ENCODE measurements around the gene NTPCR. TPM values are rescaled to one million over a fixed set of nuclear protein-coding genes. Genes with fewer than 3 reads are reported as not detected.

The NTPCR gene
- polyA plus RNA-seq, 2 of the 4 experiments (the other 2 are of a cell fraction) = 69.9 to 83.6 TPM

- no peak overlapping the region for H3K4me2 ChIP-seq
- H3K4me3 ChIP-seq = no peak overlapping the region
- no peak overlapping the region for H3K27ac ChIP-seq
- DNase-seq (ENCODE audit: low read depth in 1 of 2, low spot score in 1 of 2) = no peak
- no peak for ATAC-seq
- POLR2A ChIA-PET = no interaction called here
- no peaks in the 10 kb centered on the region for H3K4me1 ChIP-seq
- TF ChIP-seq GATA3 (IDR thresholded peaks at IDR 0.05; ENCODE audit: borderline replicate concordance) (no peak), USF2 (IDR thresholded peaks at IDR 0.05) (no peak), MAFK (IDR thresholded peaks at IDR 0.05; ENCODE audit: partially characterized antibody) (no peak), CEBPB (IDR thresholded peaks at IDR 0.05) (no peak), ZSCAN20 (CRISPR knock-in tag; IDR thresholded peaks at IDR 0.05) (no peak), HMGXB4 (CRISPR knock-in tag; IDR thresholded peaks at IDR 0.05; ENCODE audit: borderline replicate concordance) (no peak), MYC (IDR thresholded peaks at IDR 0.05; ENCODE audit: borderline replicate concordance, low read length) (no peak), BHLHE40 (IDR thresholded peaks at IDR 0.05; ENCODE audit: low read depth, low read length) (no peak), EHF (CRISPR knock-in tag; IDR thresholded peaks at IDR 0.05) (no peak)
- TF ChIP-seq, protein P1, sequence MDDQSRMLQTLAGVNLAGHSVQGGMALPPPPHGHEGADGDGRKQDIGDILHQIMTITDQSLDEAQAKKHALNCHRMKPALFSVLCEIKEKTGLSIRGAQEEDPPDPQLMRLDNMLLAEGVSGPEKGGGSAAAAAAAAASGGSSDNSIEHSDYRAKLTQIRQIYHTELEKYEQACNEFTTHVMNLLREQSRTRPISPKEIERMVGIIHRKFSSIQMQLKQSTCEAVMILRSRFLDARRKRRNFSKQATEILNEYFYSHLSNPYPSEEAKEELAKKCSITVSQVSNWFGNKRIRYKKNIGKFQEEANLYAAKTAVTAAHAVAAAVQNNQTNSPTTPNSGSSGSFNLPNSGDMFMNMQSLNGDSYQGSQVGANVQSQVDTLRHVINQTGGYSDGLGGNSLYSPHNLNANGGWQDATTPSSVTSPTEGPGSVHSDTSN (IDR thresholded peaks at IDR 0.05) = no peak
- TF ChIP-seq, protein P2, sequence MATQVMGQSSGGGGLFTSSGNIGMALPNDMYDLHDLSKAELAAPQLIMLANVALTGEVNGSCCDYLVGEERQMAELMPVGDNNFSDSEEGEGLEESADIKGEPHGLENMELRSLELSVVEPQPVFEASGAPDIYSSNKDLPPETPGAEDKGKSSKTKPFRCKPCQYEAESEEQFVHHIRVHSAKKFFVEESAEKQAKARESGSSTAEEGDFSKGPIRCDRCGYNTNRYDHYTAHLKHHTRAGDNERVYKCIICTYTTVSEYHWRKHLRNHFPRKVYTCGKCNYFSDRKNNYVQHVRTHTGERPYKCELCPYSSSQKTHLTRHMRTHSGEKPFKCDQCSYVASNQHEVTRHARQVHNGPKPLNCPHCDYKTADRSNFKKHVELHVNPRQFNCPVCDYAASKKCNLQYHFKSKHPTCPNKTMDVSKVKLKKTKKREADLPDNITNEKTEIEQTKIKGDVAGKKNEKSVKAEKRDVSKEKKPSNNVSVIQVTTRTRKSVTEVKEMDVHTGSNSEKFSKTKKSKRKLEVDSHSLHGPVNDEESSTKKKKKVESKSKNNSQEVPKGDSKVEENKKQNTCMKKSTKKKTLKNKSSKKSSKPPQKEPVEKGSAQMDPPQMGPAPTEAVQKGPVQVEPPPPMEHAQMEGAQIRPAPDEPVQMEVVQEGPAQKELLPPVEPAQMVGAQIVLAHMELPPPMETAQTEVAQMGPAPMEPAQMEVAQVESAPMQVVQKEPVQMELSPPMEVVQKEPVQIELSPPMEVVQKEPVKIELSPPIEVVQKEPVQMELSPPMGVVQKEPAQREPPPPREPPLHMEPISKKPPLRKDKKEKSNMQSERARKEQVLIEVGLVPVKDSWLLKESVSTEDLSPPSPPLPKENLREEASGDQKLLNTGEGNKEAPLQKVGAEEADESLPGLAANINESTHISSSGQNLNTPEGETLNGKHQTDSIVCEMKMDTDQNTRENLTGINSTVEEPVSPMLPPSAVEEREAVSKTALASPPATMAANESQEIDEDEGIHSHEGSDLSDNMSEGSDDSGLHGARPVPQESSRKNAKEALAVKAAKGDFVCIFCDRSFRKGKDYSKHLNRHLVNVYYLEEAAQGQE (IDR thresholded peaks at IDR 0.05) = no peak
- TF ChIP-seq, protein P3, sequence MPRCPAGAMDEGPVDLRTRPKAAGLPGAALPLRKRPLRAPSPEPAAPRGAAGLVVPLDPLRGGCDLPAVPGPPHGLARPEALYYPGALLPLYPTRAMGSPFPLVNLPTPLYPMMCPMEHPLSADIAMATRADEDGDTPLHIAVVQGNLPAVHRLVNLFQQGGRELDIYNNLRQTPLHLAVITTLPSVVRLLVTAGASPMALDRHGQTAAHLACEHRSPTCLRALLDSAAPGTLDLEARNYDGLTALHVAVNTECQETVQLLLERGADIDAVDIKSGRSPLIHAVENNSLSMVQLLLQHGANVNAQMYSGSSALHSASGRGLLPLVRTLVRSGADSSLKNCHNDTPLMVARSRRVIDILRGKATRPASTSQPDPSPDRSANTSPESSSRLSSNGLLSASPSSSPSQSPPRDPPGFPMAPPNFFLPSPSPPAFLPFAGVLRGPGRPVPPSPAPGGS (IDR thresholded peaks at IDR 0.05) = no peak
- TF ChIP-seq, protein P4, sequence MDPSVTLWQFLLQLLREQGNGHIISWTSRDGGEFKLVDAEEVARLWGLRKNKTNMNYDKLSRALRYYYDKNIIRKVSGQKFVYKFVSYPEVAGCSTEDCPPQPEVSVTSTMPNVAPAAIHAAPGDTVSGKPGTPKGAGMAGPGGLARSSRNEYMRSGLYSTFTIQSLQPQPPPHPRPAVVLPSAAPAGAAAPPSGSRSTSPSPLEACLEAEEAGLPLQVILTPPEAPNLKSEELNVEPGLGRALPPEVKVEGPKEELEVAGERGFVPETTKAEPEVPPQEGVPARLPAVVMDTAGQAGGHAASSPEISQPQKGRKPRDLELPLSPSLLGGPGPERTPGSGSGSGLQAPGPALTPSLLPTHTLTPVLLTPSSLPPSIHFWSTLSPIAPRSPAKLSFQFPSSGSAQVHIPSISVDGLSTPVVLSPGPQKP (IDR thresholded peaks at IDR 0.05; ENCODE audit: low read depth, low read length) = no peak
- H3K9me3 ChIP-seq = peaks cover 26% of the 10 kb centered on the region
- no peak for FAIRE-seq
- 79% methylated on average over 4 of the region's 4 CpGs for WGBS (ENCODE audit: missing lambda C conversion rate)
- CTCF ChIA-PET = no interaction called here
Measured at GRCh38 chr1:232970508-232970907, 20.1 kb downstream of the NTPCR start.

DNA sequence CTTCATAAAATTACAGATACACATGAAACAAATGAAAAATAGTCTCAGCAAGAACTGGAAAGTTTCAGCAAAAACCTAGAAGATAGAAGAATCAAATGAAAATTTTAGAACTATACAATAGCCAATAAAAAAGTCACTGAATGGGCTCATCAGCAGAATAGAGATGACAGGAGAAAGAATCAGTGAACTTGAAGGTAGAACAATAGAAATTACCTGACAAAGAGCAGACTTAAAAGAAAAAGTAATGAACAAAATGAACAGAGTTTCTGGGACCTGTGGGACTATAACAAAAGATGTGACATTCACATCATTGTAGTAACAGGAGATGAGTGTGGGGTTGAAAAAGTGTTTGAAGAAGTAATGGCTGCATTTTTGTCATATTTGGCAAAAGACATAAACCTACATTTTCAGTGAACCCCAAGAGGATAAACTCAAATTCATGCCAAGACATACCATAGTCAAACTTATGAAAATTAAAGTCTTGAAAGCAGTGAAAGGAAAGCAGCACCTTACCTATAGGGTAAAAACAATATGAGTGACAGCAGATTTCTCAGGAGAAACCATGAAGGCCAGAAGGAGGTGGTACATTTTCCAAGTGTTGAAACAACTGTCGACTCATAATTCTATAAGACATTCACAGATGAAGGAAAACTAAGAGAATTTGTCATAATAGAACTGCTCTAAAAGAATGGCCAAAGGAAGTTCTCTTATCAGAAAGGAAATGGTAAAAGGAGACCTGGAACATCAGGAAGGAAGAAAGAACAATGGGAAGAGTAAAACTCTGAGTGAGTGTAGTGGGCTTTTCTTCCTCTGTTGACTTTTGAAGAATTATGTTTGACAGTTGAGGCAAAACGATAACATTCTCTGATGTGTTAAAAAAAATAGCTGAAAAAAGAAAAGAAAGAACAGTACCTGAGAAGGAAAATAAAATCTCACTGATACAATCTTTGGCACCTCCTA is 23.5 kb downstream of the NTPCR start:
- FAIRE-seq = peak; percentile 39
- ChIA-PET POLR2A (no interaction called here), CTCF (no interaction called here)
- DNase-seq (ENCODE audit: low read depth in 1 of 2, low spot score in 1 of 2) = no peak
- Histone ChIP-seq H3K4me2 (no peak overlapping the region), H3K4me3 (no peak overlapping the region), H3K9me3 (peaks cover 26% of the 10 kb centered on the region), H3K27ac (no peak overlapping the region), H3K4me1 (no peaks in the 10 kb centered on the region)
- 85% methylated on average over 2 of the region's 2 CpGs for WGBS (ENCODE audit: missing lambda C conversion rate)
- TF ChIP-seq KDM1A (IDR thresholded peaks at IDR 0.05; ENCODE audit: low read depth) = no peak
- TF ChIP-seq, protein P5, sequence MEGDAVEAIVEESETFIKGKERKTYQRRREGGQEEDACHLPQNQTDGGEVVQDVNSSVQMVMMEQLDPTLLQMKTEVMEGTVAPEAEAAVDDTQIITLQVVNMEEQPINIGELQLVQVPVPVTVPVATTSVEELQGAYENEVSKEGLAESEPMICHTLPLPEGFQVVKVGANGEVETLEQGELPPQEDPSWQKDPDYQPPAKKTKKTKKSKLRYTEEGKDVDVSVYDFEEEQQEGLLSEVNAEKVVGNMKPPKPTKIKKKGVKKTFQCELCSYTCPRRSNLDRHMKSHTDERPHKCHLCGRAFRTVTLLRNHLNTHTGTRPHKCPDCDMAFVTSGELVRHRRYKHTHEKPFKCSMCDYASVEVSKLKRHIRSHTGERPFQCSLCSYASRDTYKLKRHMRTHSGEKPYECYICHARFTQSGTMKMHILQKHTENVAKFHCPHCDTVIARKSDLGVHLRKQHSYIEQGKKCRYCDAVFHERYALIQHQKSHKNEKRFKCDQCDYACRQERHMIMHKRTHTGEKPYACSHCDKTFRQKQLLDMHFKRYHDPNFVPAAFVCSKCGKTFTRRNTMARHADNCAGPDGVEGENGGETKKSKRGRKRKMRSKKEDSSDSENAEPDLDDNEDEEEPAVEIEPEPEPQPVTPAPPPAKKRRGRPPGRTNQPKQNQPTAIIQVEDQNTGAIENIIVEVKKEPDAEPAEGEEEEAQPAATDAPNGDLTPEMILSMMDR (IDR thresholded peaks at IDR 0.05) = no peak
- no peak for ATAC-seq
